GM18502 (cell line): Measurements from ENCODE around the gene KLK3.

Source experiments
- ATAC-seq: cut with Tn5 transposase; IDR thresholded peaks from one replicate; pipeline ENCODE4 v1.9.1; 2021; ENCODE audit warnings: mild to moderate bottlenecking; ENCODE audit not compliant: unreplicated experiment, poor library complexity

Gene KLK3

GRCh38 chr19:50830266-50831025 lies 24.3 kb upstream of the KLK3 start:
- no peak for ATAC-seq

GRCh38 chr19:50831026-50831396 lies 23.7 kb upstream of the KLK3 start:
- ATAC-seq = no peak

GRCh38 chr19:50832666-50833065 lies 22.0 kb upstream of the KLK3 start:
- ATAC-seq = no peak

- ATAC-seq = no peak
Observed at GRCh38 chr19:50833117-50833801, 21.5 kb upstream of the KLK3 start, which contains the start of gene KLK15. Gene KLK15, minus strand, starts transcription at chr19:50833574. Its CDS starts 2,082 bp downstream, at chr19:50831492.

- ATAC-seq = no peak
Observed at GRCh38 chr19:50833802-50834167, 20.9 kb upstream of the KLK3 start.

GRCh38 chr19:50835103-50835784 lies 19.5 kb upstream of the KLK3 start:
- ATAC-seq = no peak

- ATAC-seq = peak; percentile 81
Observed at GRCh38 chr19:50835785-50836542, 18.8 kb upstream of the KLK3 start.

- no peak for ATAC-seq
Observed at GRCh38 chr19:50836543-50837195, 18.0 kb upstream of the KLK3 start.

- no peak for ATAC-seq
Observed at GRCh38 chr19:50837300-50837699, 17.4 kb upstream of the KLK3 start.

- no peak for ATAC-seq
Observed at GRCh38 chr19:50838239-50838638, 16.5 kb upstream of the KLK3 start.

- no peak for ATAC-seq
Observed at GRCh38 chr19:50839712-50840655, 14.7 kb upstream of the KLK3 start.

- ATAC-seq = no peak
Observed at GRCh38 chr19:50842130-50842529, 12.6 kb upstream of the KLK3 start.

GRCh38 chr19:50843205-50843604 lies 11.5 kb upstream of the KLK3 start:
- no peak for ATAC-seq

GRCh38 chr19:50843701-50844221 lies 11.0 kb upstream of the KLK3 start:
- ATAC-seq = no peak

GRCh38 chr19:50844296-50844935 lies 10.3 kb upstream of the KLK3 start:
- no peak for ATAC-seq

- no peak for ATAC-seq
Observed at GRCh38 chr19:50850738-50851137, 4.0 kb upstream of the KLK3 start.

- no peak for ATAC-seq
Observed at GRCh38 chr19:50851620-50852019, 3.1 kb upstream of the KLK3 start.

- ATAC-seq = no peak
Observed at GRCh38 chr19:50857366-50857765, 2.7 kb downstream of the KLK3 start.
